IgD-negative memory B cell (primary cell): ENCODE data around the gene PRRG3. TPM values are rescaled to one million over a fixed set of nuclear protein-coding genes. Genes with fewer than 3 reads are reported as not detected.
"Not testable (repeated sequence)": the region's sequence is repeated elsewhere in the genome, so short reads cannot be mapped to it uniquely, and the experiment has no call there.

ENCODE experiments used
- H3K27ac Mint-ChIP-seq, 3 donors: one replicate each; pipeline ENCODE4 v1.8.0; 2020 to 2022; ENCODE audit warnings: mild to moderate bottlenecking in 3 of 3, mixed read lengths in 3 of 3, moderate library complexity in 1 of 3
- H3K27me3 Mint-ChIP-seq: one replicate; pipeline ENCODE4 v1.8.0; 2021; ENCODE audit warnings: mixed read lengths
- H3K36me3 Mint-ChIP-seq: one replicate; pipeline ENCODE4 v1.8.0; 2020; ENCODE audit warnings: mild to moderate bottlenecking, mixed read lengths
- H3K4me1 Mint-ChIP-seq, 3 donors: one replicate each; pipeline ENCODE4 v1.8.0; 2020 to 2022; ENCODE audit warnings: mixed read lengths in 3 of 3, mild to moderate bottlenecking in 1 of 3
- H3K4me3 Mint-ChIP-seq, 4 donors: one replicate each; pipeline ENCODE4 v1.8.0; 2020 to 2022; ENCODE audit warnings: mild to moderate bottlenecking in 4 of 4, mixed read lengths in 4 of 4, moderate library complexity in 3 of 4
- H3K9me3 Mint-ChIP-seq, 3 donors: one replicate each; pipeline ENCODE4 v1.8.0; 2020 to 2021; ENCODE audit warnings: mixed read lengths in 3 of 3, mild to moderate bottlenecking in 1 of 3
- polyA plus RNA-seq: library from polyadenylated mRNA; unstranded; fragments of 300-500 nt; fragmentation: Illumina TruSeq; gene quantifications from one replicate; pipeline ENCODE4 v1.2.3, GENCODE V29; 2021

Gene PRRG3
- not detected for polyA plus RNA-seq

- peaks cover 0 to 2% (median 0%) of the 10 kb centered on the region in 3 donors for H3K9me3 Mint-ChIP-seq
- no peaks in the 10 kb centered on the region for H3K4me1 Mint-ChIP-seq
- no peak within 1 kb of the TSS for H3K27ac Mint-ChIP-seq
- peaks cover 6% of the 10 kb centered on the region for H3K27me3 Mint-ChIP-seq
- no peaks in the 10 kb centered on the region for H3K36me3 Mint-ChIP-seq
- no peak within 1 kb of the TSS for H3K4me3 Mint-ChIP-seq
Measured at GRCh38 chrX:151694661-151695582, at the start of gene PRRG3. Gene PRRG3, plus strand, starts transcription at chrX:151695458. Its CDS starts 3,357 bp downstream, at chrX:151698815.

DNA sequence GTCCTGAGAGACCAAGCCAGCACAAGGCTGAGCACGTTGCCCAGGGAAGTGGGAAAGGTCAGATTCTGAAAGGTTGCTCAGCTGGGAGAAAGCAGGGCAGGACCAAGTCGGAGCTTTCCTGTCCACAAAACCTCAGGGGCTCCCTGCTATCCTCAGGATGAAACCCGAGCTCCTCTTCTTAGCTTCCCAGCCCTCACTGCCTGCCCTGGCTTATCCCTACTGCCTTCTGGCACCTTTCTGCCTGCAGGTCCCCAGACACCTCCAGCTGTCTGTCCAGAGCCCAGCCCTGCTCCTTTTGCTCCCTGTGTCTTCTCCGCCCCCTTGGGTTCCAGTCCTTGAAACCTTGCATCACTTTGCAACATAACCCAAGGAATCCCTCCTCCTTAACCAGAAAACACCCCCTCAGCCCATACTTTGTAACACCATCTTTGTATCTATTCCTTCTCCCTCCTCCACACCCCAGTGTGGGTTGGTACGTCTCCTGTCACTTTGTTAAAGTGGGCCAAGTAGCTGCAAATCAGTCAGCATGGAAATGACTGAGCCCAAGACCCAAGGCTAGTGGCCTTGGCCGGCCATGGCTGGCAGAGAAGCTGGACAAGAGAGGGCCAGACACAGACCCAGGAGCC, 20.0 kb upstream of the PRRG3 start:
- Mint-ChIP-seq H3K27me3 (peaks cover 7% of the 10 kb centered on the region), H3K27ac (no peak overlapping the region), H3K36me3 (no peaks in the 10 kb centered on the region), H3K9me3 (peaks cover 0 to 2% (median 0%) of the 10 kb centered on the region in 3 donors), H3K4me3 (no peak overlapping the region), H3K4me1 (peaks cover 0 to 3% (median 0%) of the 10 kb centered on the region in 3 donors)

GRCh38 chrX:151676196-151676595, 19.1 kb upstream of the PRRG3 start:
- no peak overlapping the region for H3K27ac Mint-ChIP-seq
- H3K36me3 Mint-ChIP-seq, result no peaks in the 10 kb centered on the region
- no peak overlapping the region for H3K4me3 Mint-ChIP-seq
- H3K27me3 Mint-ChIP-seq, result peaks cover 7% of the 10 kb centered on the region
- H3K4me1 Mint-ChIP-seq, result peaks cover 0 to 3% (median 0%) of the 10 kb centered on the region in 3 donors
- peaks cover 0 to 2% (median 0%) of the 10 kb centered on the region in 3 donors for H3K9me3 Mint-ChIP-seq

GRCh38 chrX:151679798-151680402, 15.4 kb upstream of the PRRG3 start:
- peaks cover 20% of the 10 kb centered on the region for H3K27me3 Mint-ChIP-seq
- no peak overlapping the region for H3K27ac Mint-ChIP-seq
- peaks cover 0 to 2% (median 0%) of the 10 kb centered on the region in 3 donors for H3K9me3 Mint-ChIP-seq
- peaks cover 0 to 3% (median 0%) of the 10 kb centered on the region in 3 donors for H3K4me1 Mint-ChIP-seq
- H3K4me3 Mint-ChIP-seq, result peak overlapping the region in 1 of 4 donors; percentile 21
- H3K36me3 Mint-ChIP-seq, result no peaks in the 10 kb centered on the region

GRCh38 chrX:151680805-151681204, 14.5 kb upstream of the PRRG3 start:
- H3K4me1 Mint-ChIP-seq, result no peaks in the 10 kb centered on the region

DNA sequence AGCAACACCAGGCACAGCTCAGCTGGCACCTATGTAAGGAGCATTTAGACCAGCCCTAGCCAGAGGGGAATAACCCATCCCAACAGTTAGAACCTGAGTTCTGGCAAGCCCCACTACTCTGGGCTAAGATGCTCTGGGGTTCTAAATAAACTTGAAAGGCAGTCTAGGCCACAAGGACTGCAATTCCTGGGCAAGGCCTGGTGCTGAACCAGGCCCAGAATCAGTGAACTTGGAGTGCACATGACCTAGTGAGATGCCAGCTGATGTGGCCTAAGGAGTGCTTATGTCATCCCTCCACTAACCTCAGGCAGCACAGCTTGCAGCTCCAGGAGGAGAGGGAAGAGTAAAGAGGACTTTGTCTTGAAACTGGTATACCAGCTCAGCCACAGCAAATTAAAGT, 7.6 kb upstream of the PRRG3 start:
- Mint-ChIP-seq H3K27ac (no peak overlapping the region), H3K27me3 (peaks cover 9% of the 10 kb centered on the region), H3K4me3 (no peak overlapping the region), H3K9me3 (no peaks in the 10 kb centered on the region), H3K4me1 (no peaks in the 10 kb centered on the region), H3K36me3 (no peaks in the 10 kb centered on the region)

More at GRCh38 chrX:151680805-151681204, 14.5 kb upstream of the PRRG3 start:
- Mint-ChIP-seq H3K36me3 (no peaks in the 10 kb centered on the region), H3K27ac (no peak overlapping the region), H3K9me3 (no peaks in the 10 kb centered on the region), H3K27me3 (peaks cover 16% of the 10 kb centered on the region), H3K4me3 (no peak overlapping the region)

DNA sequence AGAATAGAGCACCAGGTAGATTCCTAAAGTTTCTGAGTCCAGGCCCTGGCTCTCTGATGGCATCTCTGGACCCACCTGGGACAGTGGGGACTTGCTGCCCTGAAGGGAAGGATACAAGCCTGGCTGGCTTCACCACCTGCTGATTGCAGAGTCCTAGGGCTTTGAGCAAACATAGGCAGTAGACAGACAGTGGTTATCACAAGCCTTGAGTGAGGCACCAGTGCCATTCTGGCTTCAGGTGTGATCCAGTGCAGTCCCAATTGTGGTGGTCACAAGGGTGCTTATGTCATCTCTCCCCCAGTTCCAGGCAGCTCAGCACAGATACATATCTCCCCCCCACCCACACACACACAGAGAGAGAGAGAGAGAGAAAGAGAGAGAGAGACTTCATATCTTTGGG, 6.6 kb upstream of the PRRG3 start:
- H3K27ac Mint-ChIP-seq, result no peak overlapping the region
- peaks cover 2% of the 10 kb centered on the region for H3K27me3 Mint-ChIP-seq
- H3K9me3 Mint-ChIP-seq, result no peaks in the 10 kb centered on the region
- H3K4me1 Mint-ChIP-seq, result no peaks in the 10 kb centered on the region
- H3K4me3 Mint-ChIP-seq, result no peak overlapping the region
- H3K36me3 Mint-ChIP-seq, result no peaks in the 10 kb centered on the region

- no peaks in the 10 kb centered on the region for H3K4me1 Mint-ChIP-seq
- H3K27me3 Mint-ChIP-seq, result peaks cover 6% of the 10 kb centered on the region
- H3K4me3 Mint-ChIP-seq, result no peak overlapping the region
- H3K36me3 Mint-ChIP-seq, result no peaks in the 10 kb centered on the region
- peaks cover 0 to 2% (median 0%) of the 10 kb centered on the region in 3 donors for H3K9me3 Mint-ChIP-seq
- no peak overlapping the region for H3K27ac Mint-ChIP-seq
Measured at GRCh38 chrX:151692825-151693224, 2.4 kb upstream of the PRRG3 start.

- Mint-ChIP-seq H3K4me1 (no peaks in the 10 kb centered on the region), H3K9me3 (peaks cover 0 to 2% (median 0%) of the 10 kb centered on the region in 3 donors), H3K36me3 (no peaks in the 10 kb centered on the region), H3K4me3 (no peak overlapping the region), H3K27ac (no peak overlapping the region), H3K27me3 (peaks cover 6% of the 10 kb centered on the region)
Measured at GRCh38 chrX:151694121-151694520, 1.1 kb upstream of the PRRG3 start.

- H3K27ac Mint-ChIP-seq, result no peak overlapping the region
- peaks cover 6% of the 10 kb centered on the region for H3K27me3 Mint-ChIP-seq
- no peaks in the 10 kb centered on the region for H3K4me1 Mint-ChIP-seq
- no peak overlapping the region for H3K4me3 Mint-ChIP-seq
- peaks cover 0 to 2% (median 0%) of the 10 kb centered on the region in 3 donors for H3K9me3 Mint-ChIP-seq
- H3K36me3 Mint-ChIP-seq, result no peaks in the 10 kb centered on the region
Measured at GRCh38 chrX:151695583-151696340, 504 bp downstream of the PRRG3 start.

DNA sequence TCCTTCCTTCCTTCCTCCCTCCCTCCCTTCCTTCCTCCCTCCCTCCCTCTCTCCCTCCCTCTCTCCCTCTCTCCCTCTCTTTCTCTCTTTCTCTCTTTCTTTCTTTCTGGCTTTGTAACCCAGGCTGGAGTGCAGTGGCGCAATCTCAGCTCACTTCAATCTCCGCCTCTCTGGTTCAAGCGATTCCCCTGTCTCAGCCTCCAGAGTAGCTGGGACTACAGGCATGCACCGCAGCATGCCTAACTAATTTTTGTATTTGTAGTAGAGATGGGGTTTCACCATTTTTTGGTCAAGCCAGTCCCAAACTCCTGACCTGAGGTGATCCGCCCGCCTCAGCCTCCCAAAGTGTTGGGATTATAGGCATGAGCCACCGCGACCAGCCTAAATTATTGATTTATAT, 1.8 kb downstream of the PRRG3 start:
- H3K4me1 Mint-ChIP-seq, H3K36me3 Mint-ChIP-seq, H3K4me3 Mint-ChIP-seq, H3K27me3 Mint-ChIP-seq, H3K9me3 Mint-ChIP-seq, H3K27ac Mint-ChIP-seq: not testable (repeated sequence)

DNA sequence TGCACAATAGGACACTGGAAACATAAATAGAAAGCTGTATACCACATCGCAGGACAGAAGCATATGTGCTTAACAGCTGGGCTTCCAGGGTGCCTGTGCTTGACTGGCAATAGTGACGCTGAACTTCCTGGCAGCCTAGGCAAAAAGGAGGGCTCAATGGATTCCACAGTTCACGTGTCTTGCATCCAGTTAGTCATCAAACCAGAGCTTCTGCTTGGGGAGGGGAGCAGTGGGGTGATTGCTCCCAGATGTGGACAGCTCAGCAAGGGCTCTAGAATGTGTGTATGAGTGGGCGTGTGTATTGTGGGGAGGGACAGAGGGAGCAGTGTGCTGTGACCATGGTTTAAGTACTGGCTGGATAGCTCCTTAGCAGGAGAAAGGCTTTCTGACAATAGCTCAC, 2.3 kb downstream of the PRRG3 start:
- H3K27me3 Mint-ChIP-seq, result peaks cover 6% of the 10 kb centered on the region
- H3K9me3 Mint-ChIP-seq, result peaks cover 0 to 2% (median 0%) of the 10 kb centered on the region in 3 donors
- no peaks in the 10 kb centered on the region for H3K4me1 Mint-ChIP-seq
- H3K27ac Mint-ChIP-seq, result no peak overlapping the region
- H3K36me3 Mint-ChIP-seq, result no peaks in the 10 kb centered on the region
- H3K4me3 Mint-ChIP-seq, result no peak overlapping the region

DNA sequence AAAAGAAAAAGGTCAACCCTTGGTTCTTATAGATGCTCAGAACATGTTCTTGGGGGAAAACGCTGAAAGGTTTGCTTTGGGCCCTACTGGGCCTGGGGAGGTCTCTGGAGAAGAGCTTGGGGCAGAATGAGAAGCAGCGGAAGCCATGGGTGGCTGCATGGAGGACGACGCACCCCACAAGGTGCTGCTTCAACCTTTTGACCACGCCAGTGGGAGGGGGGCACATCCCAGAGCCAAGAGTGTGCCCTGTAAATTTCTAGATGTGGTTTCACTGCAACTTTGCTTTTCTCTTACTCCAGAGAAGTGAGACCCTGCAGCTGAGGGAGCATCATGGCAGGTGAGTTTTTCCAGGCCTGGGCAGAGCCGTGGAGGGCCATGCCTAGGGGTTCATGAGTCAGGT, 3.2 kb downstream of the PRRG3 start:
- peaks cover 6% of the 10 kb centered on the region for H3K27me3 Mint-ChIP-seq
- H3K4me3 Mint-ChIP-seq, result no peak overlapping the region
- H3K9me3 Mint-ChIP-seq, result peaks cover 0 to 2% (median 0%) of the 10 kb centered on the region in 3 donors

DNA sequence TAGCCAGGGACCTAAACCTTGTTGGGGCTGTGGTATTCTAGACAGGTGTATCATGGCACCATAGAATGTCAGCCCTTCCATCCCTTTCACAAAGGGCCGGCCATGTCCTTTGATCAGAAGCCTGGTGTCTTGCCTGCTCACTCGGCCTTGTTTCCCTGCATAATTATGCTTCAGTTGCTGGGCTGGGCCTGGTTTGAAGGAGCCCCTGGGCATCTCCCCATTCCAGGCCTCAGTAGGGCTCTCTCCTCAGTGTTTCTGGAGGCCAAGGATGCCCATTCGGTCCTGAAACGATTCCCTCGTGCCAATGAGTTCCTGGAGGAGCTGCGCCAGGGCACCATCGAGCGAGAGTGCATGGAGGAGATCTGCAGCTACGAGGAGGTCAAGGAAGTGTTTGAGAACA, 4.5 kb downstream of the PRRG3 start:
- Mint-ChIP-seq H3K27ac (no peak overlapping the region), H3K27me3 (peaks cover 4% of the 10 kb centered on the region), H3K4me1 (no peaks in the 10 kb centered on the region), H3K36me3 (no peaks in the 10 kb centered on the region), H3K4me3 (no peak overlapping the region), H3K9me3 (peaks cover 0 to 3% (median 0%) of the 10 kb centered on the region in 3 donors)

More for the DNA sequence above, 3.2 kb downstream of the PRRG3 start:
- no peaks in the 10 kb centered on the region for H3K36me3 Mint-ChIP-seq
- no peaks in the 10 kb centered on the region for H3K4me1 Mint-ChIP-seq
- H3K27ac Mint-ChIP-seq, result no peak overlapping the region
